Loucy (cell line): ENCODE data around the gene STX18.
"Not testable (repeated sequence)": the region's sequence is repeated elsewhere in the genome, so short reads cannot be mapped to it uniquely, and the experiment has no call there.

Experiments used
- H2AFZ ChIP-seq: fragments of 200-600 bp; sonication (generic); 2 replicates; pipeline ENCODE4 v1.6.0; 2016; ENCODE audit warnings: antibody characterized with exemption, mild to moderate bottlenecking, low read length, moderate library complexity
- H3F3A ChIP-seq: fragments of 200-600 bp; 2 replicates; pipeline ENCODE4 v1.6.0; 2016; ENCODE audit warnings: antibody characterized with exemption, low read depth, mild to moderate bottlenecking
- H3K27me3 ChIP-seq: fragments of 200-600 bp; sonication (generic); 2 replicates; pipeline ENCODE4 v1.6.1; 2014; ENCODE audit warnings: low read length, mild to moderate bottlenecking; ENCODE audit not compliant: insufficient read depth, poor library complexity, severe bottlenecking
- H3K36me3 ChIP-seq: fragments of 200-600 bp; sonication (generic); 2 replicates; pipeline ENCODE4 v1.6.1; 2016; ENCODE audit warnings: low read length; ENCODE audit not compliant: insufficient read depth
- H3K4me1 ChIP-seq: fragments of 200-600 bp; sonication (generic); 2 replicates; pipeline ENCODE4 v1.5.1; 2014; ENCODE audit warnings: low read length, mild to moderate bottlenecking; ENCODE audit not compliant: insufficient read depth, poor library complexity, severe bottlenecking
- H3K4me2 ChIP-seq: fragments of 200-600 bp; sonication (generic); 2 replicates; pipeline ENCODE4 v1.6.0; 2014; ENCODE audit warnings: antibody characterized with exemption, low read length, low read depth, mild to moderate bottlenecking; ENCODE audit not compliant: poor library complexity, severe bottlenecking
- H3K4me3 ChIP-seq: fragments of 200-600 bp; sonication (generic); 2 replicates; pipeline ENCODE4 v1.5.1; 2014; ENCODE audit warnings: low read length, mild to moderate bottlenecking, mixed read lengths; ENCODE audit not compliant: poor library complexity, severe bottlenecking
- H3K79me2 ChIP-seq: fragments of 200-600 bp; sonication (generic); 2 replicates; pipeline ENCODE4 v1.6.1; 2014; ENCODE audit warnings: low read length; ENCODE audit not compliant: insufficient read depth
- H3K9ac ChIP-seq: fragments of 200-600 bp; sonication (generic); 2 replicates; pipeline ENCODE4 v1.6.0; 2014; ENCODE audit warnings: mild to moderate bottlenecking, low read depth, low read length, moderate library complexity; ENCODE audit not compliant: poor library complexity, severe bottlenecking
- H3K9me2 ChIP-seq: fragments of 200-600 bp; sonication (generic); replicated peaks from 2 replicates; pipeline ENCODE4 v1.6.1; 2016; ENCODE audit warnings: low read depth, low read length, mixed read lengths
- H3K9me3 ChIP-seq: fragments of 200-600 bp; sonication (generic); 2 replicates; pipeline ENCODE4 v1.6.1; 2014; ENCODE audit warnings: mild to moderate bottlenecking, antibody characterized with exemption, low read length, low read depth; ENCODE audit not compliant: insufficient read depth
- H4K20me1 ChIP-seq: fragments of 200-600 bp; sonication (generic); 2 replicates; pipeline ENCODE4 v1.6.0; 2014; ENCODE audit warnings: antibody characterized with exemption, low read length, mild to moderate bottlenecking; ENCODE audit not compliant: insufficient read depth, poor library complexity, severe bottlenecking
- EZH2phosphoT487 ChIP-seq: fragments of 200-600 bp; IDR thresholded peaks from 2 replicates; pipeline ENCODE4 v1.6.1; 2018; ENCODE audit warnings: antibody characterized with exemption, mild to moderate bottlenecking, moderate library complexity, borderline replicate concordance
- TF ChIP-seq, protein P1 (sequence below): fragments of 200-600 bp; sonication (generic); conservative IDR thresholded peaks from 2 replicates; pipeline ENCODE4 v1.5.1; 2014; ENCODE audit warnings: mild to moderate bottlenecking, antibody characterized with exemption, low read length

Gene STX18

GRCh38 chr4:4470208-4470607, 71.6 kb downstream of the STX18 start:
- Histone ChIP-seq H3K9ac (no peak overlapping the region), H3K4me2 (no peak overlapping the region), H3K79me2 (no peaks in the 10 kb centered on the region; the same call in 1 of the 2 replicates), H4K20me1 (no peaks in the 10 kb centered on the region), H3K4me1 (no peaks in the 10 kb centered on the region), H3K9me3 (no peaks in the 10 kb centered on the region), H3K4me3 (no peak overlapping the region), H3F3A (no peaks in the 10 kb centered on the region), H3K27me3 (no peaks in the 10 kb centered on the region), H3K9me2 (no peaks in the 10 kb centered on the region), H2AFZ (no peak overlapping the region), H3K36me3 (peaks cover 59% of the 10 kb centered on the region; the same call in 1 of the 2 replicates)
- TF ChIP-seq, protein P1, sequence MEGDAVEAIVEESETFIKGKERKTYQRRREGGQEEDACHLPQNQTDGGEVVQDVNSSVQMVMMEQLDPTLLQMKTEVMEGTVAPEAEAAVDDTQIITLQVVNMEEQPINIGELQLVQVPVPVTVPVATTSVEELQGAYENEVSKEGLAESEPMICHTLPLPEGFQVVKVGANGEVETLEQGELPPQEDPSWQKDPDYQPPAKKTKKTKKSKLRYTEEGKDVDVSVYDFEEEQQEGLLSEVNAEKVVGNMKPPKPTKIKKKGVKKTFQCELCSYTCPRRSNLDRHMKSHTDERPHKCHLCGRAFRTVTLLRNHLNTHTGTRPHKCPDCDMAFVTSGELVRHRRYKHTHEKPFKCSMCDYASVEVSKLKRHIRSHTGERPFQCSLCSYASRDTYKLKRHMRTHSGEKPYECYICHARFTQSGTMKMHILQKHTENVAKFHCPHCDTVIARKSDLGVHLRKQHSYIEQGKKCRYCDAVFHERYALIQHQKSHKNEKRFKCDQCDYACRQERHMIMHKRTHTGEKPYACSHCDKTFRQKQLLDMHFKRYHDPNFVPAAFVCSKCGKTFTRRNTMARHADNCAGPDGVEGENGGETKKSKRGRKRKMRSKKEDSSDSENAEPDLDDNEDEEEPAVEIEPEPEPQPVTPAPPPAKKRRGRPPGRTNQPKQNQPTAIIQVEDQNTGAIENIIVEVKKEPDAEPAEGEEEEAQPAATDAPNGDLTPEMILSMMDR = no peak
- no peak for TF ChIP-seq EZH2phosphoT487

GRCh38 chr4:4465238-4465637, 76.6 kb downstream of the STX18 start:
- H3K9me2 ChIP-seq, H3K4me3 ChIP-seq, H4K20me1 ChIP-seq, H3K79me2 ChIP-seq, H3K9ac ChIP-seq, H3K4me1 ChIP-seq, H3K9me3 ChIP-seq, H3K4me2 ChIP-seq, H3F3A ChIP-seq, H2AFZ ChIP-seq, H3K27me3 ChIP-seq: not testable (repeated sequence)
- H3K36me3 ChIP-seq = peaks cover 55% of the 10 kb centered on the region; the same call in 1 of the 2 replicates

DNA sequence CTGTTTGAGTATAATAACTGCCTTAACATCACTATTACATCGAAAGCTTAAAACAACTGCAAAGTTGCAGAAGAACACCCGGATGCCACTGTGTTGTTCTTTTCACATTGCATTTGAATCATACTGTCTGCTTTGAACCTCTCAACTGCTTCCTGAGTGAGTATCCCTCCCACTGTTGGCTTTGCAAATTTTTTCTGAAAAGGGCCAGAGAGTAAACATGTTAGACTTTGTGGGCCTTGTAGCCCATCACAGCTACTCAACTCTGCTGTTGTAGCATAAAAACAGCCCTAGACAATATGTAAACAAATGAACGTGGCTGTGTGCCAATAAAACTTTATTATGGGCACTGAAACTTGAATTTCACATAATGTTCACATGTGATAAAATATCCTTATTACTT, 78.9 kb downstream of the STX18 start:
- H3K9me2 ChIP-seq = no peaks in the 10 kb centered on the region
- H3K36me3 ChIP-seq = peaks cover 48% of the 10 kb centered on the region; the same call in 1 of the 2 replicates
- no peaks in the 10 kb centered on the region; the same call in 1 of the 2 replicates for H3K79me2 ChIP-seq
- no peak overlapping the region for H3K9ac ChIP-seq
- no peak for TF ChIP-seq EZH2phosphoT487
- TF ChIP-seq, protein P1 = no peak
- peaks cover 7% of the 10 kb centered on the region for H3K4me1 ChIP-seq
- H2AFZ ChIP-seq = no peak overlapping the region
- H3K27me3 ChIP-seq = no peaks in the 10 kb centered on the region
- no peaks in the 10 kb centered on the region for H4K20me1 ChIP-seq
- no peak overlapping the region for H3K4me2 ChIP-seq
- H3F3A ChIP-seq = no peaks in the 10 kb centered on the region
- no peaks in the 10 kb centered on the region for H3K9me3 ChIP-seq
- H3K4me3 ChIP-seq = no peak overlapping the region

GRCh38 chr4:4461850-4462249, 80.0 kb downstream of the STX18 start:
- no peak overlapping the region for H2AFZ ChIP-seq
- H3K4me3 ChIP-seq = no peak overlapping the region
- no peaks in the 10 kb centered on the region; the same call in 1 of the 2 replicates for H3K79me2 ChIP-seq
- H4K20me1 ChIP-seq = no peaks in the 10 kb centered on the region
- H3K36me3 ChIP-seq = peaks cover 50% of the 10 kb centered on the region; the same call in 1 of the 2 replicates
- no peaks in the 10 kb centered on the region for H3K9me3 ChIP-seq
- peak overlapping the region; percentile 38 for H3K4me2 ChIP-seq
- H3K4me1 ChIP-seq = peaks cover 7% of the 10 kb centered on the region
- no peak for TF ChIP-seq EZH2phosphoT487
- TF ChIP-seq, protein P1 = no peak
- H3K9ac ChIP-seq = peak overlapping the region; percentile 35
- H3K9me2 ChIP-seq = no peaks in the 10 kb centered on the region
- H3F3A ChIP-seq = no peaks in the 10 kb centered on the region
- no peaks in the 10 kb centered on the region for H3K27me3 ChIP-seq
